GM12878 (cell line): Measurements from ENCODE around the gene ADCY10. TPM values are rescaled to one million over a fixed set of nuclear protein-coding genes. Genes with fewer than 3 reads are reported as not detected.
"Not testable (repeated sequence)": the region's sequence is repeated elsewhere in the genome, so short reads cannot be mapped to it uniquely, and the experiment has no call there.

Experiments used
- ATAC-seq: fragments of 200-7000 bp; cut with Tn5 transposase; 3 replicates; pipeline ENCODE4 v1.9.1; 2020; ENCODE audit warnings: mild to moderate bottlenecking, moderate library complexity
- BruUV-seq: library from RNA; stranded (reverse); fragments of 400-500 nt; replicated peaks from 2 replicates; lab custom pipeline; 2021; lab: Mats Ljungman, UMichigan
- CTCF ChIA-PET: fragments of 300-600 bp; sonication (Branson Sonifier 250); formaldehyde crosslinking; extraction: SDS; loops from one replicate; lab custom pipeline; 2021; ENCODE audit warnings: inconsistent platforms; lab: Yijun Ruan, JAX
- POLR2A ChIA-PET: fragments of 350-600 bp; formaldehyde crosslinking; extraction: SDS; loops from one replicate; lab custom pipeline; 2021; ENCODE audit warnings: inconsistent platforms; lab: Charles Lee
- RAD21 ChIA-PET: fragments of 300-600 bp; sonication (Branson Sonifier 250); formaldehyde crosslinking; loops from one replicate; lab custom pipeline; 2023; ENCODE audit warnings: antibody characterized with exemption; ENCODE audit not compliant: unreplicated experiment; lab: Charles Lee
- SMC1A ChIA-PET: fragments of 300-600 bp; sonication (Branson Sonifier 250); formaldehyde crosslinking; loops from one replicate; lab custom pipeline; 2023; ENCODE audit not compliant: unreplicated experiment, uncharacterized antibody; lab: Charles Lee
- DNase-seq: peaks from one replicate; pipeline ENCODE4 v3.0.0-alpha.2; 2011; ENCODE audit warnings: low read depth, low spot score
- FAIRE-seq: peaks from 3 replicates; lab custom pipeline; 2011; peaks lifted over from hg19 to GRCh38; lab: Jason Lieb, UNC
- H2AFZ ChIP-seq: 2 replicates; pipeline ENCODE4 v1.6.0; 2011; ENCODE audit warnings: low read depth, low read length, control low read depth; ENCODE audit not compliant: control insufficient read depth
- H3K27ac ChIP-seq: 2 replicates; pipeline ENCODE4 v1.5.1; 2011; ENCODE audit warnings: control low read depth; ENCODE audit not compliant: control insufficient read depth, insufficient read depth
- H3K27me3 ChIP-seq, 2 experiments: replicated peaks in 1 of 2; 2 replicates each; pipeline versions ENCODE4 v1.6.0 to v1.6.1; 2011; ENCODE audit warnings: low read length in 1 of 2; ENCODE audit not compliant: control insufficient read depth in 2 of 2, insufficient read depth in 2 of 2
- H3K36me3 ChIP-seq, 2 experiments: 2 replicates each; pipeline ENCODE4 v1.5.1; 2011; ENCODE audit warnings: low read length in 1 of 2; ENCODE audit not compliant: control insufficient read depth in 2 of 2, insufficient read depth in 2 of 2
- H3K4me1 ChIP-seq: 2 replicates; pipeline ENCODE4 v1.6.1; 2011; ENCODE audit warnings: mild to moderate bottlenecking, low read length, moderate library complexity, mixed read lengths; ENCODE audit not compliant: control insufficient read depth, insufficient read depth
- H3K4me2 ChIP-seq: 2 replicates; pipeline ENCODE4 v1.6.0; 2011; ENCODE audit warnings: control low read depth; ENCODE audit not compliant: control insufficient read depth, insufficient read depth
- H3K4me3 ChIP-seq: fragments of 200-600 bp; sonication (generic); 2 replicates; pipeline ENCODE4 v1.5.1; 2016
- H3K79me2 ChIP-seq: 2 replicates; pipeline ENCODE4 v1.6.0; 2011; ENCODE audit warnings: low read length; ENCODE audit not compliant: control insufficient read depth, insufficient read depth
- H3K9ac ChIP-seq: 2 replicates; pipeline ENCODE4 v1.8.0; 2011; ENCODE audit warnings: low read length, control low read depth, mixed read lengths; ENCODE audit not compliant: control insufficient read depth, insufficient read depth
- H3K9me3 ChIP-seq: replicated peaks from 3 replicates; pipeline ENCODE4 v1.5.1; 2011; ENCODE audit warnings: mild to moderate bottlenecking, low read length; ENCODE audit not compliant: control insufficient read depth, insufficient read depth
- H4K20me1 ChIP-seq: 2 replicates; pipeline ENCODE4 v1.6.0; 2011; ENCODE audit not compliant: control insufficient read depth, insufficient read depth
- LARP7 ChIP-seq: fragments of 450-650 bp; IDR thresholded peaks from 2 replicates; pipeline ENCODE4 v1.6.1; 2017; ENCODE audit warnings: mild to moderate bottlenecking
- WGBS: methylation state at CpG from one replicate; pipeline ENCODE4 v1.1.6; 2016; ENCODE audit warnings: low lambda C conversion rate; ENCODE audit not compliant: insufficient replicate concordance, insufficient coverage; ENCODE audit errors: missing lambda C conversion rate; 5-methylcytosine and 5-hydroxymethylcytosine counted together
- in situ Hi-C: fragments of 300-500 bp; cut with MboI; formaldehyde crosslinking; loops from 9 replicates; pipeline ENCODE4 v1.14.3; 2018; ENCODE audit warnings: mixed read lengths
- intact Hi-C: fragments of 100-400 bp; cut with micrococcal nuclease; formaldehyde crosslinking; loops from one replicate; pipeline ENCODE4 v1.14.2; 2022; ENCODE audit not compliant: unreplicated experiment
- polyA plus RNA-seq, 11 experiments: library from polyadenylated mRNA; depleted of rRNA in 4 of 11; unstranded in 6 of 11; stranded (reverse) in 5 of 11; fragments of >200 nt; fragmentation: Nextera tagmentation in 4 of 11; fragmentation: Illumina TruSeq in 1 of 11; extraction: Ambion mirVana in 4 of 11; extraction: Trizol in 1 of 11; gene quantifications; 1 replicate in 1 of 11; 2 replicates in 10 of 11; pipeline versions ENCODE4 v1.2.1 to v1.2.3, GENCODE V29; 2011 to 2016; ENCODE audit warnings: inconsistent platforms in 2 of 11, missing spikeins in 2 of 11, low read depth in 1 of 11
- total RNA-seq, 4 experiments: library from RNA; depleted of rRNA in 3 of 4; stranded (reverse); fragments of >200 nt in 3 of 4; fragmentation: Illumina TruSeq in 1 of 4; extraction: Trizol in 1 of 4; gene quantifications; 2 replicates each; pipeline versions ENCODE4 v1.2.1 to v1.2.3, GENCODE V29; 2013 to 2021

Gene ADCY10
- total and polyA plus RNA-seq, 10 of the 15 experiments (the other 5 are each of a cell fraction or from before 2014, with no cell fraction given): 0.13 to 0.22 TPM; not detected in 8

DNA sequence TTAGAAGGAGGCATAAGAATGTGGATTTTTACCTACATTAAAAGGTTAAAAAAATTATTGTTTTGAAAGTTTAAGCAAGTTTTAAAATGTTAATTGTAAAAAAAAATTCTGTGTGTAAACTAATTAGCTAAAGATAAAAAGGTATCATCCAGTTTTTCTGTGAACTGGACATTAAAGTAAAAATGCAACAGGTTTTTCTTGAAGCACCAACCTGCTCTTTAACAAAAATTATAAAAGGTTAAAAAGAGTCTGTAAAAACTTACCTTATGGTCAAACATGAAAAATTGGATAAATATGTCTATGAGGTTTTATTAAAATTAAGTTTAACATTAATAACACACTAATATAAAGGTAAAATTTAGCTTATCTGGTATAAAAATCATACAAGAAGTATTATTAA is 48.7 kb downstream of the ADCY10 start:
- H3K27ac ChIP-seq, H3K4me1 ChIP-seq, FAIRE-seq, H3K79me2 ChIP-seq, H3K36me3 ChIP-seq, in situ Hi-C loops, H3K9me3 ChIP-seq, H3K9ac ChIP-seq, DNase-seq, BruUV-seq, H3K27me3 ChIP-seq, H3K4me2 ChIP-seq, H2AFZ ChIP-seq, intact Hi-C loops, POLR2A ChIA-PET, H3K4me3 ChIP-seq, ATAC-seq, RAD21 ChIA-PET, H4K20me1 ChIP-seq: not testable (repeated sequence)
- ChIA-PET CTCF (interaction anchor here (0.6 to 2.0 kb wide), 2 partner anchors 19 to 217 kb away, joined by 3 to 7 read pairs; no protein-coding TSS in a partner anchor), SMC1A (interaction anchor here (0.6 kb wide), 1 partner anchor 191 kb away, joined by 3 read pairs; no protein-coding TSS in a partner anchor)

DNA sequence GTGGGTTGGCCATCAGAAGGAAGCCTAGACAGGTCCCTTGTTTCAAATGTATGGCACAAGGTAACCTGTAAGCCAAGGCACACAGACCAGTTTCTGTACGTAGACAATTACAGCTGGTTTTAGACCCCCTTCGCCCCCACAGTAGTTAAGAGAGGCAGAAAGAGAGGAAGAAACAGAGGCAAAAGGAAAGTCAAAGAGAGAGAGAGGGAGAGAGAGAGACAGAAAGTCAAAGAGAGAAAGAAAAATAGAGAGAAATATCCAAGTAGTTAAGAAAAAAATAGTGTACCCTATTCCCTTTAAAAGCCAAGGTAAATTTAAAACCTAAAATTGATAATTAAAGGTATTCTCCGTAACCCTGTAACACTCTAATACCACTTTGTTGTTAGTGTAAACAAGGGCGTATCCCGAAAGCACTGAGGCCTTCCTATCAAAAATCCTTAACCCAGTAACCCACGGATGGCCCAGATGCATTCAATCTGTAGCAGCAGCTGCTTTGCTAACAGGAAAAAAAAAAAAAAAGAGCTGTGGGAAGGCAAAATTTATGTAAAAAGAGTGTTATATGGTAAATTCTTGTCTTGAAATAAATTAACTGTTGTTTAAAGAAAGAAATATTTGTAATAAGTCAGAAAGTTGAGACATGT is 49.4 kb downstream of the ADCY10 start:
- intact Hi-C loops: no loop called here
- Histone ChIP-seq H3K4me1 (no peaks in the 10 kb centered on the region), H3K79me2 (no peaks in the 10 kb centered on the region), H3K4me3 (no peak overlapping the region), H4K20me1 (no peaks in the 10 kb centered on the region), H3K27me3 (no peaks in the 10 kb centered on the region), H3K36me3 (no peaks in the 10 kb centered on the region), H2AFZ (no peak overlapping the region), H3K27ac (no peak overlapping the region), H3K9me3 (no peaks in the 10 kb centered on the region), H3K9ac (no peak overlapping the region), H3K4me2 (no peak overlapping the region)
- no peak for TF ChIP-seq LARP7
- ATAC-seq (no peak), FAIRE-seq (no peak), DNase-seq (no peak)
- ChIA-PET RAD21 (no interaction called here), SMC1A (interaction anchor here (0.6 kb wide), 1 partner anchor 192 kb away, joined by 3 read pairs; no protein-coding TSS in a partner anchor), POLR2A (no interaction called here), CTCF (interaction anchor here (2.0 kb wide), 1 partner anchor 218 kb away, joined by 7 read pairs; no protein-coding TSS in a partner anchor)
- in situ Hi-C loops: no loop called here
- 53% methylated on average over 6 of the region's 6 CpGs for WGBS
- no TSS peak for BruUV-seq
